NCI-H2081 treated with DMSO at 0.1 percent for 48 hours (cell line): Measurements from ENCODE around the gene MAP2K5.

Experiments used
- DNase-seq: peaks from one replicate; lab custom pipeline; 2025; lab: John Stamatoyannopoulos, UW

MAP2K5 gene

DNA sequence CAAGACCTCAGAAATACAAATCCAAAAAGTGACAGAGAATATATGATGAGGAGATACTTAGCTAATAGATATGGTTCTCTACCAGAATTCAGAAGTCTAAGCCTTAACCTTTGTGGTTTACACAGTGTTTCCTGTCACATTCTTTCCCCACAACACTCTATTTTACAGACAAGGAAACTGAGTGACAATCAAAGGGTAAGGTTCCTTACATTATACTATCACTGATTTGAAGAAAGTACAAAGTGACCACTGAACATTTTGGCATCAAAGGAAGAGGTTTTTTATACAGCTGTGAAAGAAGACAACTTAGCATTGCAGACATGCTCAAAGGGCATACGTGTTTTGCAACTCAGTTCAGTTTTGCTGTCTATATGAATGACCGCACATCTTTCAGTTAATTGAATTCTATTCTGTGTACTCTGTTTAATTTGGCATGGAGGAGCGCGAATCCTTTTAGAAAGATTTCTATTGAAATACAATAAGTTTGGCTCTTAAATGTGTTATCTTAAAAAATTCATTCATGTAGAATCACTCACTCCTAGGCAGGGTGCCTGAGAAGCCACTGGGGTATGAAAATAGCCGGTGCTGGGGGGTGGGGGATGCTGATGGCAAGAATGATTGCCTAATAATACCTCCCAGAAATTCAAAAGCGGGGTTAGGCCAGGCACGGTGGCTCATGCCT lies 216.3 kb downstream of the MAP2K5 start:
- DNase-seq: no peak

DNA sequence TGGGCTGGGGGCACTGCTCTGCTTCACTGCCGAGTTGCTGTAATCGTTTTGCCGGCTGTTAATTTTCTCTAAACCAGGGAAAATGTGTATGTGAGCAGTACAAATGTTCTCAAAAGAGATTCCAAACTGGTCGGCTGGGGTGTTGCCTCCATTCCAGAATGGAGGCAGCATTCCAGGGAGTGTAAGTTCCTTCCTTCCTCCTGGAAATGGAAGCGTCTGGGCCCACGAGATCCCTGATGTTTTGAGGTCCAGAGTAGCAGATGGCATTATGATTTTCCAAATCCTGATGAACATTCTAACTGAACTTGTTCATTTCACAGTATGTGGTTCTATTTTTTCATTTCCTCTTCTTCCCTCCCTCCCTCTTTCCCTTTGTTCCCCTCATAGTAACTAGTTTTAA lies 218.4 kb downstream of the MAP2K5 start:
- no peak for DNase-seq

DNA sequence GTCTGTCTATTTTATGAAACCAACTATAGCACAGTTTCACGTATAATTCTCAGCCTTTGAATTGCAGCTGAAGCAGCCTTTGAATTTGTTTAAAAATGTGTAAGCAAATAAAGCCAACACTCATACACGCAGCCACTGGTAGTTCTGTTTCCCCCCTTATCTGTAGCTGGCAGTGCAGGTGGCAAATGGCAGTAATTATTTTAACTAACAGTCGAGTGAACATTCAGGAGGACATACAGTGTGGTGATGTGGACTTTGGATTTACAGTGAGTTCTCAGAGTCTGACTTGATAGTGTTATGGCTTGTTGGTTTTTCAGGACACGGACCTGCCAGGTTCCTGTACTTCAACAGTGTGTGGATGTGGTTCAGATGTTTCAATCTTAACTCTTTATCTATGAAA lies 218.8 kb downstream of the MAP2K5 start:
- peak; percentile 33 for DNase-seq

DNA sequence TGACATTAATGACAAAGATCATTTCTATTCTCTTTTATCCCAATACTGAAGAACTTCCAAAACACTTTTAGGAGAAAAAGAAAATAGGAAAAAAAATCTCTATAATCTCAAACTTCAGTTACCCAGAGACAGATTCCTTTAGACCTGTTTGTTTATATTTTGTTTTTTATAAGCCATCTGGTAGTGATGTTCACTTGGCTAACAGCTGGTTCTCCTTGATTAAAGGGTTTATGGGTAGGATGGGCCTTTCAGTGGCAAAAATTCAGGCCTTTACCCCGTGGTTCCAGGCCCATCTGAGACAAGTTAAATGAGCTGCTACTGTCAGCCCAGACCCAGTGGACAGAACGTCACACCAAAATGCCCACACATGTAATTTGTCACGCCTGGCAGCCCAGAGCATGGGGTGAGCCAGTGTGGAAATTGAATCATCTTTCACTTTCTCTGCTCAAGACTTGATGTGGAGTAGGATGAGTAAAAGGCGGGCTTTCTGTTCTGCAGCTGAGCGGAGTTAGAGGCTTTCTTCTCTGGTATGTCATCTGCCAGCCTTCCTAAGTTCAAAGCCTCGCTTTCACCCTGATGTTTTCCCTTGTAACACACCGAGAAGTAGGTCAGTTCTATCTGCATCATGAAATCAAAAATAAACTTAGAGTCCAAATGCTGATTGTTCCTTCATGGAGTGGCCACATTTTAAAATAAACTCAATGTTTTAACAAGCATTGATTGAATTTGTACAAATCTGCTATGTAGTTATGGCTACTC lies 220.3 kb downstream of the MAP2K5 start:
- DNase-seq: no peak

DNA sequence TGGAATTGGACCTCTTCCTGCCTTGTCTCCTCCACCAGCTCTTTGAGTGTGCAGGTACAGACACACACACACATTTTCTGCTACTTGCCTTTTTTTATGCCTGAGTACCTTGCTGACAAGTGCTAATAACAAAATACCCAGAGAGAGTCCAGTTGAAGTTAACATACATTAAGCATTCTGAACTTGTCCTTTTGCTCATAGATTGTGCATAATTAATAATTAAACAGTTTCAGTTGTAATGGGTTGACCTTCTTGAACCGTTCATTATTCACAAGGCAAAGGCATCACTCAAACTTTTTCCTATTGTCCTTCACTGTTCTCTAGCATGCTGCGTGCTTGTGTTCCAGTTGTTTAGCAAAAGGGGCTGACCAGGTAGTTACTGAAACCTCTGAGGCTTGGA lies 223.2 kb downstream of the MAP2K5 start:
- DNase-seq: no peak

DNA sequence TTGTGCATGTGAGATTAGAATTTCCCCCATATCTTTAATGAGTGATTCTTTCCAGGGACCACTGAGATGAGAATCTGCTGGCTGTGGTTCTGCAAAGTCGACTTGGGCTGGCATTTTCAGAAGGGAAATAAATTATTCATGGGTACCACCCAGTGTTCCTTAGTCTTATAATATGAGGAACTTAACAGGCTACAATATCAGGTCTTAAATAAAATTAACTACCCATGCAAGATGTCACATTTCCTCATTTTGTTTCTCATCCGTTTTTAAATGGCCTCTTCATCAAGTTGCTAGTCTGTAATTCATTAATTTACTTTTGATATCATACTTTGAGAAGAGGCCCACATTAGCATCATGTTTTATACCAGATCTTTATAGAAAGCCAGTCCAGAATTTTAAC lies 224.5 kb downstream of the MAP2K5 start:
- no peak for DNase-seq

DNA sequence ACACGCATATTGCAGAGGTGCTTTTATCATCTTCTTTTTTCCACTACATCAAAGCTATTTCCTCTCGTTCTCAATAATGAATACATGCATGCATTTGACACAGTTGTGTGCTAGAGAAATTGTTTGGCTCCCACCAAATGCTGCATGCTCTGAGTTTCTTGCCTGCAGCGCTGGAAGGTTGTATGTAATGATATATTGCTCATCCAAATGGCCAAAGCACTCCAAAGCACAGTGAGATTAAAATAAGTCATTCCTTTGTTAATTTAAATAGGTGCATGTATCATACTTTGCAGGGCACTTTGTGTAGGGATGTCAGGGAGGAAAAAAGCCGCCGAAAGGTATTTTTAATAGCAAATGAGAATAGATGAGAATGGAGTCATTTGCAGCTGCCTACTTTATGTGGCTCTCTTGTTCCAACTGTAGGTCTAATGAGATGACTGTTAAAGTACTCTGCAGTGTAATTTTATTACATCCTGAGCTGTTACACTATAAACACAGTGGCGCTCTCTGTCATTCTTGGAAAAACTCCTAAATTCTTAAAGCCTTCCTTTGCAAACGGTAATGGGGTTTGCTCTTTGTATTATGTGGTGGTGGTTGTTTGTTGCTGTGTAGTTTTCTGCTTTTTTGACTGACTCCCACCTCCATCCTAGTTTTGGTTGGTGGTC lies 225.9 kb downstream of the MAP2K5 start:
- no peak for DNase-seq

DNA sequence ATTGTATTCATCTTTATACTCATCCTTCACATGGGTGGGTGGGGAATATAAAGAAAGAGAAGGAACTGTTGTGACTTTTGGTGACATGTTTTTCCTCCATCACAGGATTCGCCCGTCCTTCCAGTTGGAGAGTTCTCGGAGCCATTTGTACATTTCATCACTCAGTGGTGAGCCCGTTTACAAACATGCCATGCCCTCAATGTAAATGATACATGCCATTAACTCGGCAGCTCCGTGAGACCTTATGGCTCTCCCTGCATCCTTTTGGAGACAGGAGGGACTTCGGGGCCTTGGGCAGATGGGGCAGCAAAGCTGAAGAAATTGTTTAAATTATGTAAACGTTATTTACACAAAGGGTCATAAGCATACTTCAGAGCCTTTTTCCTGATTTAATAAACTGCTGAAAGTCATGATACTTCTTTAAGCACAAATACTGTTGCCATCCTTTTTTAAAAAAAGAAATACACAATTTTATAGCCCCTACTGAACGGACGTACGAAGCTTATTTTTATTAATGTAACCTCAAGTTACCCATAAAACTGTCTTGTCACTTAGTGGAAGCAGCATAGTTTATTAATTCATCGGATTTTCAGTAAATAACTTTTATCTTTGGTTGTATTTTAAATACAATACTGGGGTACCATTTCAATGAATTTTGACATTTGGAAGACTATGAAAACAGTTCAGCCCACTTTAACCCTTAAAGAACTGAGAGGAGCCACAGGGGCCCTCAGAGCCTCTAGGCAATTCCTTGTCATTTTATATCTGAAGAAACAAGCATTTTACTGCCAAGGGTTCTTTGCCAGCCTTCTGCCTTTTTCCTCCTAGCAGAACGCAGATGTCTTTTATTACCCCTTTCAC lies 227.2 kb downstream of the MAP2K5 start:
- DNase-seq: no peak

DNA sequence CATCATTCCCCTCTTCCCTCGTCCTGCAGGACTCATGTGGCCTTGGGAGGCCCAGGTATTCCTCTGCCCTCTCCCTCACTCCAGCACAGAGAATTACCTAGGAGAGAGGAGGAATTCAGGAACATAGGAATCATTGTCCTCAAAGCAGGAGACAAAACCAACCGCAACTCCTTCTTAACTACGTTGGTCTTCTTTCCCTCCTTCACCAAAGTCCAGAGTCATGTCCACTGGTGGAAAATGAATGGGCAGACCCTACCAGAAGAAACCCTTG lies 227.8 kb downstream of the MAP2K5 start:
- no peak for DNase-seq

DNA sequence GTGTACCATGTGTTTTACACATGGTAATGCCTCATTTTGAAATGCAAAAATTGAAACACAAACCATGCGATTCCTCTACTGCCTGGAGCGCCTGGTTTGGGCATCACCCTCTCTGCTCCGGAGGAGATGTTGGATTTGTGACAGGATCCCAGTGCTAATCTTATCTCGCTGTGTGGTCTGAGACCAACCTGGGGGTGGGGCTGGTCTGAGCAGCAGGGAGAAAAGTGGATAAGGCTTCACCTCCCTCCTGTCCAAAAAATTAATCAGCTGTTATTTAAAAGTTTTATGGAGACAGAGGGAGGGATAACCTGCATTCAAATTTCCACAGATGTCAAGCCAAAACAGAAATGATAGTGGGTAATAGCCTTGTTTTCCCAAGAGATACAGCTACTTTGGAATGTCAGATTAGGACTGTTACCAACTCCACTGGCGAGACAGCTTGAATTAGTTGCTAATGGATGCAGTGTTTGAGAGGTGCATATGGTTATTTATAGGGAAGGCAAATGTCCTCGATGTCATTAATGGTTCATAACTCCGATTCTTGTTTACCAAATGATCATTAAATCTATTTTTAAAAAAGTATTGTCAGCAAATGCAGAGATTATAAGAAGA lies 228.8 kb downstream of the MAP2K5 start:
- DNase-seq: no peak

DNA sequence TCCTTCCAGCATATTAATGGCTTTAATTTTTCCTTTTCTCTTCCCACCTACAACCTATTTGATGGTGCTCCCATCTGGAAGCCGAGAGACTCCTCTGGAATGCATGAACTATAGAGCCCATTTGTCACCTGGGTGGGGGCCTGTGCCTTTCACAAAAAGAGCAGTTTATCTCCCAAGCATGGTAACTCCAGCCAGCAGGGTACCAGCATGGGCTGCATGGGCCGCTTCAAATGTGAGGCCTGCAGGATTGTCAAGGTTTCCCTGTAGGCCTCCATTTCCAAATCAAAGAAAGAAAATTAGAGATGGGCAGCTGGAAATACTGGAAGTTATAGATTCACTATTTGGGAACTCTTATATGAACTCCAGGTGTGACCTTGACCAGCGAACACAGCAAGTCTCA lies 232.1 kb downstream of the MAP2K5 start:
- DNase-seq: no peak

DNA sequence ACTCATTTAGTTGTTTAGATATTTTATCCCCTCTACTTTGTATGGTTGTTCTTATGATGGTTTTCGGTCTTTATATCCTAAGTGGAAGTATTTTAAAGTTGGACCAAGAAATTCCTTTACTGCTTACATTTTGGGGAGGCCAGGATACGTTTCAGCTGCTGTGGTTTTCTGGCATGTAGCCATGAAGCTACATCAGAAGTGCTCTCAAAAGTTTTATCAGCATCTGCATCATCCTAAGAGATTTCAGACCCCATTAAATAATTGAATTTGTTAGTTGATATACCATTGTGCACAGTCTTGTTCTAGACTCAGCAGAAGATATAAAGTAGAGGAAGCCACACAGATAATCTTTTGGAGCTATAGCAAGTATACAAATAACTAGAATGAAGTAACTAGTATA lies 232.7 kb downstream of the MAP2K5 start:
- no peak for DNase-seq

DNA sequence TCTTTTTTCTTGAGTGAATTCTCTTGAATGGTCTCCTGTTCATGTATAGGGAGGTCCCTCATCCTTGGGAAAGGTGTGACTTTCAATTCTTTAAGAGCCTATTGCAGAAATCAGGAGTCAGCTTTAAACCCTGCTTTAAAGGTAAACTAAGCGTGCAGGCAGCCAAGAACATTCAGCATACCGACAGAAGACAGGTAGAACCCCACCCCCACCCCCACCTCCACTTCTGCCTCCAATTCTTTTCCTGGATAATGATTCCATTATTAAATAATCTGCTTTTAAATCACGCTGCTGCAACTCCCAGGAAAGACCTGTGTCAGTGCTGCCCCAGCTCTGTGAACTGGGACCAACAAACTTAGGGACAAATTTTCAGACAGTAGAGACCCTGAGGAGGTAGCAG lies 233.5 kb downstream of the MAP2K5 start:
- DNase-seq: no peak

DNA sequence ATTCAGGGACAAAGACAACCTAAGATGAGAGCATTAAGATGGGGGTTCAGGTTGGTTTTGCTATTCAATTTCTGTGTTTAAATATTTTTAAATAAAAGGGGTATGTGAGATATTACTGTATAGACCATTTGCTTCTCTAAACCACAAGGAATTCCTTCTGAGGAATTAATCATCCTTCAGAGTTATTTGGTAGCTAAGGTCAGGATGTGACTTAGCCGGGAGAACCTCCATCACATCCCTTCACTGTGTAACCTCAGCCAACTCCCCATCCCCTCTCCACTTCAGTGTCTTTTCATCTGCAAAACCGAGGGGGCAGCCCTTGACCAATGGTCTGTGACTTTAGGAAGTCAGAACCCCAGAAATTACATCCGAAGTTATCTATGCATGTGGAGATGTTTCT lies 234.1 kb downstream of the MAP2K5 start:
- DNase-seq: no peak

DNA sequence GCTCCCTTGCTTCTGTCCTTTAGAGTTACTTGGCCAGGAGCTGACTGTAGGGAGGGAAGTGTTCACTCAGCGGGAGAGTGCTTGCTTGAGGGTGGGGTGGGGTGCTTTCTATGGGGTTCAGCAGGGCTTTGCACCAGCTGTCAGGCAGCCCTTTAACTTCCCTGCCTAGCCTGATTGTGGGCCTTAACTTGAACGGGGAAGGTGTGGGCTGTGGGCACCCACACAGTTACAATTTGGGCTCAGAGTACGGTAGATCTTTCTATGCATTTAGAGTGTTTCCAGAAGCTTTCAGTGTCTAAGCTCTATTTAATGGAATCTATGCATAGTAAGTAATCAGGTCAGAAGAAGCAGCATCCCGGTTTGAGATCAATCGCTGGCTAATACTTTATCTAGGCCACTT lies 234.6 kb downstream of the MAP2K5 start:
- no peak for DNase-seq

DNA sequence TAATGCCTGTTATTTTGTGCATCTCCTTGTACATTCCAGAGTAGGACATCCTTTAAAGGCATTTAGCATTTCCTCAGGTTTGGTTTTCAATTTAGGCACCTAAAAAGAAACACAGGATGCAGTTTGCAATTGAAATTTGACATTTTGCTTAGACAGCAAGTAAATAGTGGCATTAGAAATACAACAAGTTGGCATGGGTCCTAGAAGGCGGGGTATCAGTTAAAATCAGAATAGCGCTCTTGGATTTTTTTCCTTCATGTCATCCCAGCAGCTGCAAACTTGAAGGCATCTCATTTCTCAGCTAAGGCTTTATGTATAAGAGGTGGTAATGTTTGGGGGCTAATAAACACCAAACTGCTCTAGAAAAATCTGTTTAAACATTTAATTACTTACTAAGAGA lies 235.3 kb downstream of the MAP2K5 start:
- DNase-seq: no peak

DNA sequence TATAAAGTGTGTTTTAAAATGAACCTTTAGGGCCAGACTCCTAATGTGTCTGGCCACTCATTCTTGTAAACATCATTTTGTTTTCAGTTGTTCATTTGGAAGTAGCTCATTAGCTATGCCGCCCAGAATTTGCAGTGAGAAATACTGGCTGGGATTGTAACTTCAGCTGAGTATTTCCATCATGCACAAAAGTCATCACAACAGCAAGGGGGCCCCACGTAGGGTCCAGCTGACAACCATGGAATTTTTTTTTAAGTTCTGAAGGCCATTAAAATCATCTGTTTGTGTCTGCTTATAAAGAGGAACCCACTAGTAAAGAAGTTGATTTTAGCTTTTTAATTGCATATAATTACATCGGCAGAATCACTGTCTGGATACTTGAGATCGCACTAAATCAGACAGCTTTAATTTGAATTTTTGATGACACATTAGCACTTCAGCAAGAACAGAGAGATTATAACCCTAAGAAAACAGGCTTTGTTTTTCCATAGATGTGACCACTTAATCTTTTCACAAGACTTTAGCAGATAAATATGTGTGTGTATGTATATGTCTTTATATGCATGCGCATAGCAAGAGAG lies 236.6 kb downstream of the MAP2K5 start:
- DNase-seq: no peak

DNA sequence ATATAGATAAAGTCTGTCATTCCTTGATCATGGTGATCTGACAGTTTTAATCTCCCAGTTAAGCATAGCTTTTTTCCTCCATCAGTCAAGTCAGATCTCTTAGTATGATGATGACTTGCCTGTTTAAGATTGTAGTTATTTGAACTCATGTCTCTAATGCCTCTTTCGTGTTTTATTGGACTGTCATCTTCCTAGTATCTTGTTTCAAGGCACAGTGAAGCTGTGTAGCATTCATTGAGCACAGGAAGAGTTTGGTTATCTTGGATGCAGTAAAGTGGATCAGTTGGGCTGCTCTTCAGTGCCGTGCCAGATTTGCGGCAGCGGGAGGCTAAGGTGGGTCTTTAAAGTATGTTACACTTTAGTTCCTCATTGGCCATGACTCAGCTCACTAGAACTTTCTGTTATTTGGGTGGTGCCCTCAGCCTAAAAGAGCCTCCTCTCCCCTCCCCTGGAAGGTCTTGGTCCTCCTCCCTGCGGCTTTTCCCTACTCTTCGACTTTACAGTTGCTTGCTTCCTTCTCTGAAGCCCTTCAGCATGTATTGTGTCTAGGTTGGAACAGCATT lies 237.1 kb downstream of the MAP2K5 start:
- DNase-seq: no peak

DNA sequence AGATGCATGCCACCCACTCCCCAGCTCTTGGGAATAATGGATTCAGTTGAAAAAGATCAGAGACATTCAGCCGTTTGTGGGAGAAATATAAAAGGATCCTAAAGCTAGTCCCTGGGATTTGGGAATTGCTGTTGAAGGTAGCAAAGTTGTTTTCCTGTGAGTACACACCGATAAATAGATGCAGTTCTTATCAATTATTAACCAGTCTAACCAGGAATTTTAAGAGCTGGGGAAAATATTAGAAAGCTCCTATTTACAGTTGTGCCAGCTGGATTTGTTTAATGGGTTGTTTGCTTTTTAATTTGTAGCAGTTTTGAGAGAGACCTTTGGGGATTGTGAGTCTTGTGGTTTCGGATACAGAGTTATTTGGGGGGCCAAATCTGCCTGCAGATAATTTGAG lies 238.6 kb downstream of the MAP2K5 start:
- DNase-seq: no peak

DNA sequence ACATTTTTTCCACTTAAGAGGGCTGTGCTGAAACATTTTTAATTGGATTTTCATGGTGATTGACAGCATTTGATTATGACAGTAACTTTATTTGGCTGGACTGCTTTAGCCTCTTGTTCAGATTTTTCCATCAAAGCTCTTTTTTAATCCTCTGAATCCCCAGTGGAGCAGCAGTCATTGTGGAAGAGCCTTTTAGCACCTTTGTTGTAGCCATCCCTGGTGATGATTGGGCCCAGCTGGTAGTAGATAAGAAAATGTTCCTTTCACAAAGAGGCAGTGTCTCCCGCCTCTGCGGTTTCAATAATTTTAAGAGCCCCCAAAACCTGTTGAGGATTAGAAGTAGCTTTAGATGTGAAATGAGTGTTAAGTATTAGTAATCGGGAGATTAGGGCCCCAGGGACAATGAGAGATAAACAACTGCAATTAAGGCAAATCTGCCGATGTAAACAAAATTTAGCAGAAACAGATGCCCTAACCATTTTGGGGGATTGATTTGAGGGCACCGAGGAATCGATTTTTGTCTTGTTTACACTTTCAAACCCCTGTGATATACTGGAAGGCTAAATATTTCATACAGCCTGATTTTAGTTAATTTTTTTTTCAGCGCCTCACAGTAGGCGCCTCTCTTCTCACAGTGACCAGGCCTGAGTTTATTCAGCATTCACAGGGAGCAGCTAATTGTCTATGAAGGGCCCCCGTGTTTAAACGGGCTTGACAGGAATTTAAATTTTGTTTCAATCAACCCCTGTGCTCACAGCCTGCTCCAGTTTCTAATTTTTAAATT lies 239.6 kb downstream of the MAP2K5 start:
- DNase-seq: no peak

DNA sequence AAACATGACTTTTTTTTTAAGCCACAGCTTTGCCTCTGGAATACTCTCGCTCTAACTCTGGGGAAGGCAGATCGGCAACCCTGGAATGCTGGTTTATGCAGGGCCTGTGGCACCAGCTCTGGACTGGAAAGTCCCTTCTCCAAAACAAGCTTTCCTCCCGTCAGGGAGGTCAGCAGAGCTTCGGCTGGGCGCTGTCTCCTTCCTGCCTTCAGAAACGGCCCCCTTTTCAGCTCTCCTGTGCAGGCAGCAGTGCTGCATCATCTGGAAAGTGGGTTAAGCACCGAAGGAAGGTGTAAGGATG lies 240.1 kb downstream of the MAP2K5 start:
- no peak for DNase-seq
